GM12874 (cell line): ENCODE measurements around the gene RPTN.

Experiments used
- CTCF ChIP-seq: IDR thresholded peaks from 2 replicates; pipeline ENCODE4 v1.5.1; 2011; ENCODE audit warnings: low read depth, mild to moderate bottlenecking, control low read depth, low read length, moderate library complexity; ENCODE audit not compliant: insufficient read depth

Gene RPTN

DNA sequence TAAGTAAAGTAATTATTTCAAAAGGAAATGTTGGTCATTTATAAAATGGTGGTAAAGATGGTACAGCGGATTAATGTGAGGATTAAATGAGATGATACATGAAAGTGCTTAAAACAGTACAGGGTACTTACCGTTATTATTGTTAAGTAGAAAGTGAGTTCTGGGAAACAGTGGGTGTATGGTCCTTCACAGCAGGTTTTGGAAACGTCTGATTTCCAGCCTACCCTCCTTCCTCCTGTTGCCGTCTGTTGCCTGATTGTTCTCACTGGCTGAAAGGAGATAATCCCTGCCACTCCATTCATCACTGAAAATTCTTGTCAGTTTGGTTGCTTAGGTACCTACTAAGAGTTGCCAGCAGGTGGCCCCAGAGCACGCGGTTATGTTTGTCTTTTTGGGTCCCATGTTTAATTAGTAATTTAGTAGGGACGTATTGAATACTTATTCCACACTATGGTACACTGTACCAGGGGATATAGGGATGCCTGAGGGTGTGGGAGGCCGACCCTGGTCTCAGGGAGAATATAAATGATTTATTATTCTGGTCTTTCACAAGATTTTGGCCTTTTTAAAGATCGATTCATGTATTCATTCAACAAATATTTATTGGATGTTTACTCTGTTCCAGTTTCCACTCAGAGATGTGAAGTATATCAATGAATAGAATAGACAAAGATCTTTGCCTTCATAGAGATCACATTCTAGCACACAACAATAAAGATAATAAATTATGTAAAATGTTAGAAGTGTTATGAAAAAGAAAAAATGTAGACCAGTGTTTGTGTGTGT lies 30.8 kb upstream of the RPTN start:
- TF ChIP-seq CTCF: peak; percentile 70

GRCh38 chr1:152188673-152189591 lies 29.9 kb upstream of the RPTN start:
- TF ChIP-seq CTCF: peak; percentile 87

GRCh38 chr1:152186556-152187285 lies 27.7 kb upstream of the RPTN start:
- TF ChIP-seq CTCF: no peak

- peak; percentile 69 for TF ChIP-seq CTCF
These were observed 26.7 kb upstream of the RPTN start for GRCh38 chr1:152185544-152186391.

DNA sequence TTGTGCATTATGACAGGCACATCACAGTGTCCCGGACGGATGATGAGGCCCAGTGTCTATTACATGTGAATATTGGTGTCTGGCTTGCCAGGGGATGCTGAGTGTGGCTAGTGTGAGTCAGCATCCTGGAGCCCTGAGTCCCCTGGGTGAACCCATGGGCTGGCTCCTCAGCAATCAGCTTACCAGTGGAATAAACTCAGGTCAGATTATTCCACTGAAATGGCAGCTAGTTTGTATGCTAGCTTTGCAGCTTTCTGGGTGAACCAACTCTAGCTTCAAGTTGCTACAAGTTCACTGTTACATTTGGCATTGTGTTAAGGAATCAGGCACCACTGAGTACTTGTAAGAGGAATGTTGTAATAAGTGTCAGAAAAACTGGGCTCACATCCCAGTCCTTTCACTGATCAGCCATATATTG lies 23.9 kb upstream of the RPTN start:
- no peak for TF ChIP-seq CTCF

- TF ChIP-seq CTCF: peak; percentile 30; the same call in 1 of the 2 replicates
These were observed 23.4 kb upstream of the RPTN start for GRCh38 chr1:152182431-152182830.
